ENCODE data around the gene ANKRD44.

ANKRD44 gene

DNA sequence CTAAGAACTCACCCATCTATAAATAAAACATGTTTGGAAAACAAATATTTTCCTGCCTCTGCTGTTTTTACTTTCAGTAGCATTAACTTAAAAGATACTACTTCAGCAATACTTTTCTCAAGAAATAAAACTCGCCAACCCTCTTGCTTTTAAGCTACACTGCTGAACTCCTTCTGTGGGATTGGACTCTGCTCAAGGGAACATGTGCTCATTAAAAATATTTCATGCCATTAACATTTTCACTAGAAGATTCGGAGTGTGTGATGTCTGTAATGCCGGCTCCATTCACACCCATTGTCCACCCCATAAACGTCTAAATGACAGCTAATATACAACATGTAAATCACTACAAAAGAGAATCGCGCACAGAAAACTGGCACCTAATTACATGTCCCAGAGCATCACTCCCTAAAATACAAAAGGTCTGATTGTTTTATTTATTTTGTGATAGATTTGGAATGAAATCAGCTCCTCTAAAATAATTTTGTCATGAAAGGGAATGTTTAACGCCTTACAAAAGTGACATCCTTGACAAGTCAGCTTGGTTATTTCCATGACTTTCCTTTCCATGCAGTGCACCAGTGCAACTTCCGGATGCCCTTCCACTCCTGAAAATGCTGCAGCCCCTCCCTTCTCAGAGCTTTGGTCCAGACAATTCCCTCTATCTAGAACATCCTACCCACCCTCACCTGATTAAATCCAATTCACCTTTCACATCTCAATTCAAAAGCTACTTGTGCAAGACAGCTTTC, 73.1 kb downstream of the ANKRD44 start:
- DNase-seq (ENCODE audit: low spot score) = no peak

- DNase-seq (ENCODE audit: low spot score) = no peak
Measured at GRCh38 chr2:197236816-197237215, 73.8 kb downstream of the ANKRD44 start.

GRCh38 chr2:197236159-197236558, 74.4 kb downstream of the ANKRD44 start:
- DNase-seq (ENCODE audit: low spot score) = no peak

GRCh38 chr2:197235711-197236110, 74.9 kb downstream of the ANKRD44 start:
- DNase-seq (ENCODE audit: low spot score) = no peak

- no peak for DNase-seq (ENCODE audit: low spot score)
Measured at GRCh38 chr2:197234671-197235191, 75.8 kb downstream of the ANKRD44 start.

DNA sequence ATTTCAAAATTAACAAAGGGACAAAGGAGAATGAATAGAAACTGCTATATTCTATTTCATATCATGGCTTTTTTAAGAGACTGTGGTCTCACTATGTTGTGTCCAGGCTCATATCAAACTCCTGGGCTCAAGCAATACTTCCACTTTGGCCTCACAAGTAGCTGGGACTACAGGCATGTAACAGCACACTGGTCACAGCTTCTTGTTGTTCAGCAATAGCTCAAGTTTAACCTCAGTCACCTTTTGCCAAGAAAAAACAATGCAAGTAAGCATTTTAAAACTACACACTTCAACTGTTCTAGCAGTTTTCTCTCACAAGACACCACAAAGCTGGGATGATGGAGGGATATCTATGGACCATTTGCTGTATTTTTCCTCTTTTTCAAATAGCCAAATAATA, 77.1 kb downstream of the ANKRD44 start:
- DNase-seq (ENCODE audit: low spot score) = no peak

- no peak for DNase-seq (ENCODE audit: low spot score)
Measured at GRCh38 chr2:197232010-197232409, 78.6 kb downstream of the ANKRD44 start.

- no peak for DNase-seq (ENCODE audit: low spot score)
Measured at GRCh38 chr2:197229509-197230443, 80.8 kb downstream of the ANKRD44 start.

- DNase-seq (ENCODE audit: low spot score) = no peak
Measured at GRCh38 chr2:197223451-197223850, 87.1 kb downstream of the ANKRD44 start.

DNA sequence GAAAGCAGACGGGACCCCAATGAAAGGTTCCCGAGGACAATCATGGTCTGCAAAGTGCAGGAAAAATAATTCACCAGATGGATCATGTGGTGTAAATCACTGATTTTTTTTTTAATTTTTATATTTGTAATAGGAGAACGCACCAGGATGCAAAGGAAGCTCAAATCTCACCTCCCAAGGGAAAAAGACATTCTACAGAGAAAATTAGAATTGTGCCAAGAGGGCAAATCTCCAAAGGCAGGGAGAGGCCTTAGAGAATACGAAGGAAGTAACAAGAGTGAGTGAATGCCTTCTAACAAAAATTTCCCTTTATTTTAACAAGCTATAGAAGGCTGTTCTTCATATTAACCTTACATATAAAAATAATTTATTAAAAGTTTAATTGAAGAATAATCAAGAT, 90.9 kb downstream of the ANKRD44 start:
- DNase-seq (ENCODE audit: low spot score) = no peak

GRCh38 chr2:197217541-197217940, 93.0 kb downstream of the ANKRD44 start:
- DNase-seq (ENCODE audit: low spot score) = no peak

DNA sequence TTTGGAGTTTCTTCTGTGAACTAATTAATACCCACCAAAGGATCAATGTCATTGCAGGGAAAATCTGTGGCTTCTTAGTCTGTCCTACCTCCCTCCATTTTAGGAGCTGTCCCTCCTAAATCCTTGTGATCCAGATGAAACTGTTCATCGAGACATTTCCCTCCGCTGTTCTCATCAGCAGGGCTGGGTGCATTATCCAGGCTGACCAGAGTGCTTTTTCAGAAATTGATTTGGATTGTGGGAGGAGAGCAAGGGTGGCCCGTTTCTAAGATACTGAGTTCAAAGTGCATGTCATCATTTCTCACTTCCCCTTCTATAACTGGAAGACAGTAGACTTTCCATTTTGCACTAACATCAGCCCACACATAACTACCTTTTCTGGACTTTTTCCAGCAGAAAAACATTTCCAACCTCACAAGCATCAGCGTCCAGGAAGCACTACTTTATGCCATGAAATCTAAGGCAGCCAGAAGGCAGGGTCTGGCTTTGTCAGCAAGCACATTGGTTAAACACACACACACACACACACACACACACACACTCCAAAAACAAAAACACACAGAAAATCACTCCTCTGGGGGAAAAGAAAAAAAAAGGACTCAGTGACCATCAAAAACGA, 94.1 kb downstream of the ANKRD44 start:
- no peak for DNase-seq (ENCODE audit: low spot score)

DNA sequence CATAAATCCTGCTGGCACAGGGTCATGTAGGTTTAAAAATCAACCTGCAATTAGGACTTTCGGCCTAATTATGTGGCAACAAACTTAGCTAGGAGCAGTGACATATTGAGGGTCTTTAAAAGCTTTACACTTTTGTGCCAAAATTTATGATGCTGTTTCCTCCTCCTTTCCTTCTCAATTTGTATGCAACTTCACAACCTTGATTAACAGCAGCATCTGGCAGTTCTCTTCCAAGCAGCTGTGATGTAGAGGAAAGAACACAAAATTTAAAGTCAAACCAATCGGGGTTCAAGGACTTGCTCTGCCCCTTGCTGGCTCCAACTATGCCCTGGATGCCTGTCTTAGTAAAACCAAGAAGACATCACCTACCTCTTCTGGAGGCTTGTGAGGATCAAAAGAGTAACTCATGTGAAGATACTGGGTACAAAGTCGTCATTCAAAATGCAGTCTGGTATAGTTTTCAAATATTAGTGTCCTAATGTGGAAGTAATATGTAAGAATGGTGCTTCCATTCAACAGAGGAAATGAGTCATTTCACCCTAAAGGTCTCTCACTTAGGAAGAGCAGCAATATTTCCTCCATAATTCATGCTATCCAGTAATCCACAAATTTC, 94.7 kb downstream of the ANKRD44 start:
- DNase-seq (ENCODE audit: low spot score) = no peak

GRCh38 chr2:197212344-197213262, 98.0 kb downstream of the ANKRD44 start:
- no peak for DNase-seq (ENCODE audit: low spot score)

DNA sequence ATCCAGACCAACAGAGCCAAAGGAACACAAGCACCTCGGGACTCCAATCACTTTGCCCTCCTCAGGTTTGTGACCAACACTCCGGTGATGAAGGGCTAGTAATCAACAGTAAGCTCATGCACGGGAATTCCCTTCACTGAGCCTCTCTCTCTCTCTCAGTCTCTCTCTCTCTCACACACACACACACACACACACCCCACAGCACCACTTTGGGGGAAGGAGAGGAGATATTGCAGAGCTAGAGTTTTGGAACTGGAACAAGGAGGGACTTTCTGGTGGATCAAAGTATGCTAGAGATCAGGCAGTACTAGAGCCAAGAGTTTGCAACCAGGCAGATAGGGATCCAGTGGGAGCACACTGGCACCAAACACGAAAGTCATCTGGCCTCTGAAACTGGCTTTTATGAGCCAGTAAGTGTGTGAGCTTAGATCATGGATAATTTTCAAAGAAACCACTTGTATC, 98.7 kb downstream of the ANKRD44 start:
- no peak for DNase-seq (ENCODE audit: low spot score)

GRCh38 chr2:197210430-197210829, 100.2 kb downstream of the ANKRD44 start:
- no peak for DNase-seq (ENCODE audit: low spot score)

GRCh38 chr2:197209742-197210408, 100.7 kb downstream of the ANKRD44 start:
- DNase-seq (ENCODE audit: low spot score) = no peak

GRCh38 chr2:197209246-197209645, 101.3 kb downstream of the ANKRD44 start:
- DNase-seq (ENCODE audit: low spot score) = no peak

- DNase-seq (ENCODE audit: low spot score) = no peak
Measured at GRCh38 chr2:197208841-197209240, 101.7 kb downstream of the ANKRD44 start.

- no peak for DNase-seq (ENCODE audit: low spot score)
Measured at GRCh38 chr2:197208024-197208423, 102.6 kb downstream of the ANKRD44 start.

Data from SW480 (cell line).